Endodermal cell (in vitro differentiated cells): Measurements from ENCODE around the gene TMEM255B. TPM values are rescaled to one million over a fixed set of nuclear protein-coding genes. Genes with fewer than 3 reads are reported as not detected.

Experiments used
- DNase-seq: peaks from one replicate; pipeline ENCODE4 v3.0.0-alpha.2; 2017
- H3K27ac ChIP-seq: 2 replicates; pipeline ENCODE4 v1.5.1; 2013; ENCODE audit warnings: mild to moderate bottlenecking, low read depth, low read length, moderate library complexity
- H3K27me3 ChIP-seq: 2 replicates; pipeline ENCODE4 v1.6.1; 2013; ENCODE audit warnings: mild to moderate bottlenecking, low read length, moderate library complexity; ENCODE audit not compliant: insufficient read depth, control insufficient read depth, poor library complexity, severe bottlenecking
- H3K36me3 ChIP-seq: 2 replicates; pipeline ENCODE4 v1.7.0; 2013; ENCODE audit warnings: mild to moderate bottlenecking, low read length, moderate library complexity; ENCODE audit not compliant: control insufficient read depth, insufficient read depth
- H3K4me1 ChIP-seq: one replicate; pipeline ENCODE4 v1.7.0; 2013; ENCODE audit warnings: low read length; ENCODE audit not compliant: control insufficient read depth, insufficient read depth
- H3K4me3 ChIP-seq: 2 replicates; pipeline ENCODE4 v1.5.1; 2013; ENCODE audit warnings: mild to moderate bottlenecking, low read length, moderate library complexity
- H3K9ac ChIP-seq: 2 replicates; pipeline ENCODE4 v1.6.1; 2013; ENCODE audit warnings: mild to moderate bottlenecking, low read length, moderate library complexity; ENCODE audit not compliant: poor library complexity, severe bottlenecking; ENCODE audit errors: extremely low read depth
- H3K9me3 ChIP-seq: 2 replicates; pipeline ENCODE4 v1.6.1; 2013; ENCODE audit warnings: mild to moderate bottlenecking, low read length, moderate library complexity; ENCODE audit not compliant: control insufficient read depth
- H3K27ac Mint-ChIP-seq: 2 replicates; pipeline ENCODE4 v1.8.0; 2020; ENCODE audit warnings: mixed read lengths
- H3K27me3 Mint-ChIP-seq: 2 replicates; pipeline ENCODE4 v1.8.0; 2021; ENCODE audit warnings: mild to moderate bottlenecking, mixed read lengths; ENCODE audit not compliant: insufficient read depth
- H3K36me3 Mint-ChIP-seq: 2 replicates; pipeline ENCODE4 v1.8.0; 2020; ENCODE audit warnings: low read depth, mixed read lengths
- H3K4me1 Mint-ChIP-seq: 2 replicates; pipeline ENCODE4 v1.8.0; 2020; ENCODE audit warnings: mixed read lengths
- H3K4me3 Mint-ChIP-seq: 2 replicates; pipeline ENCODE4 v1.8.0; 2020; ENCODE audit warnings: mild to moderate bottlenecking, moderate library complexity, mixed read lengths
- H3K9me3 Mint-ChIP-seq: 2 replicates; pipeline ENCODE4 v1.8.0; 2020; ENCODE audit warnings: mild to moderate bottlenecking, mixed read lengths
- WGBS, 2 experiments: methylation state at CpG; one replicate each; pipeline versions ENCODE4 v1.1.5 to v1.1.7; 2013; ENCODE audit warnings: missing lambda C conversion rate in 2 of 2, mixed read lengths in 1 of 2; ENCODE audit not compliant: insufficient coverage in 1 of 2, insufficient read length in 1 of 2; 5-methylcytosine and 5-hydroxymethylcytosine counted together
- total RNA-seq, 2 donors: library from RNA; stranded (reverse); fragmentation: NEBNext Ultra II Directional in 1 of 2; extraction: Animal tissue kit (Norgen Biotek cat#: 25700) in 1 of 2; gene quantifications; 2 replicates in 1 of 2; 3 replicates in 1 of 2; pipeline ENCODE4 v1.2.1, GENCODE V29; 2021
- TF ChIP-seq, protein P1 (sequence below): fragments of 200-600 bp; sonication (generic); conservative IDR thresholded peaks from 2 replicates; pipeline ENCODE4 v1.5.0; 2021; ENCODE audit warnings: antibody characterized with exemption, mild to moderate bottlenecking

Gene TMEM255B
- total RNA-seq, 2 donors from 2014 or later: 0.55 to 2.1 TPM

DNA sequence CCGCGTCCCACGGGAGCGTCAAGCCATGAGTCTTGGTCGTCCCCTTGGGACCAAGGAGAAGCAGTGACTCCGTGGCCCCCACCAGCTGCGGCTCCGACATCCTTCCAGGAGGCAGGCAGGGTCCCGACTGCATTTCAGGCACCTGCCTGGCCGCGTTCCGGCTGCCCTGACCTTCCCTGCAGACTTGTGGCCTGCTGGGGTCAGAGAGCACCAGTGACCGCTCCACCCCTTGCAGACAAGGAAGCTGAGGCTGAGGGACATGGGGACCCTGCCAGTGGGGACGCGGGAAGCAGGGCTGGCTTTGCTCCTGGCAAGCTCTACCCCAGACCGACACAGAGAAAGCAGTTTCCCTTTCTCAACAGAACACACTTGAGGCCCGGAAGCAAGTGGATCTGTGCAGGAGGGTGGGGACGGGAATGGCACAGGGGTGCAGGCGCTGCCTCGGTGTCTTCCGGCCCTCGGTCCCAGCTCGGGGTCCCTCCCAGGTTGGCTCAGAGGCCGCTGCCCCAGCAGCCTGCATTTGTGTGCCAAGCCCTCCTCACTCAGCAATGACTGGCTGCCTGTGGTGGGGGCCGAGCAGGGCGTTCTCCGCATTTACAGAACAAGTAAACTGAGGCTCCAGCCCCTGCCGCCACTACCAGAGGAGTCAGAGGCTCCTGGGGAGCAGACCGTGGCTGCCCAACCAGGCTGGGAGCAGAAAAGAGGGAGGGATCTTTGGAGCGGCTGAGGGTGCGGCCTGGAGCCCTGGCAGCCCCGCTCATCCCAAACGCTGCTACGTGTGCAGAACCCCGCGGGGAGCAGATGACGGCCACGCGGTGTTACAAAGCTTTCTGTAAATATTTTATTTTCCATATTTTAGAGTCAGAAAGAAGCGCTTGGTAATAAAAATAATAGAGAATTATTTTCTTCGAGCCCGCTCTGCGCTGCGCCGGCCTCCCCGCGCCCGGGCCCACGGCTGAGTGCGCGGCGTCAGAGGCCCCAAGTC is 61.0 kb downstream of the TMEM255B start:
- Mint-ChIP-seq H3K9me3 (no peaks in the 10 kb centered on the region), H3K4me1 (peaks cover 3% of the 10 kb centered on the region), H3K4me3 (no peak overlapping the region), H3K36me3 (peaks cover 16% of the 10 kb centered on the region), H3K27me3 (no peaks in the 10 kb centered on the region), H3K27ac (no peak overlapping the region)
- Histone ChIP-seq H3K27ac (no peak overlapping the region), H3K4me1 (no peaks in the 10 kb centered on the region), H3K9ac (no peak overlapping the region), H3K27me3 (no peaks in the 10 kb centered on the region), H3K4me3 (no peak overlapping the region), H3K36me3 (peaks cover 3% of the 10 kb centered on the region), H3K9me3 (no peaks in the 10 kb centered on the region)
- WGBS, 2 experiments: 94% methylated on average over 35 to 46 of the region's 52 CpGs
- TF ChIP-seq, protein P1, sequence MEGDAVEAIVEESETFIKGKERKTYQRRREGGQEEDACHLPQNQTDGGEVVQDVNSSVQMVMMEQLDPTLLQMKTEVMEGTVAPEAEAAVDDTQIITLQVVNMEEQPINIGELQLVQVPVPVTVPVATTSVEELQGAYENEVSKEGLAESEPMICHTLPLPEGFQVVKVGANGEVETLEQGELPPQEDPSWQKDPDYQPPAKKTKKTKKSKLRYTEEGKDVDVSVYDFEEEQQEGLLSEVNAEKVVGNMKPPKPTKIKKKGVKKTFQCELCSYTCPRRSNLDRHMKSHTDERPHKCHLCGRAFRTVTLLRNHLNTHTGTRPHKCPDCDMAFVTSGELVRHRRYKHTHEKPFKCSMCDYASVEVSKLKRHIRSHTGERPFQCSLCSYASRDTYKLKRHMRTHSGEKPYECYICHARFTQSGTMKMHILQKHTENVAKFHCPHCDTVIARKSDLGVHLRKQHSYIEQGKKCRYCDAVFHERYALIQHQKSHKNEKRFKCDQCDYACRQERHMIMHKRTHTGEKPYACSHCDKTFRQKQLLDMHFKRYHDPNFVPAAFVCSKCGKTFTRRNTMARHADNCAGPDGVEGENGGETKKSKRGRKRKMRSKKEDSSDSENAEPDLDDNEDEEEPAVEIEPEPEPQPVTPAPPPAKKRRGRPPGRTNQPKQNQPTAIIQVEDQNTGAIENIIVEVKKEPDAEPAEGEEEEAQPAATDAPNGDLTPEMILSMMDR: no peak
- DNase-seq: no peak

DNA sequence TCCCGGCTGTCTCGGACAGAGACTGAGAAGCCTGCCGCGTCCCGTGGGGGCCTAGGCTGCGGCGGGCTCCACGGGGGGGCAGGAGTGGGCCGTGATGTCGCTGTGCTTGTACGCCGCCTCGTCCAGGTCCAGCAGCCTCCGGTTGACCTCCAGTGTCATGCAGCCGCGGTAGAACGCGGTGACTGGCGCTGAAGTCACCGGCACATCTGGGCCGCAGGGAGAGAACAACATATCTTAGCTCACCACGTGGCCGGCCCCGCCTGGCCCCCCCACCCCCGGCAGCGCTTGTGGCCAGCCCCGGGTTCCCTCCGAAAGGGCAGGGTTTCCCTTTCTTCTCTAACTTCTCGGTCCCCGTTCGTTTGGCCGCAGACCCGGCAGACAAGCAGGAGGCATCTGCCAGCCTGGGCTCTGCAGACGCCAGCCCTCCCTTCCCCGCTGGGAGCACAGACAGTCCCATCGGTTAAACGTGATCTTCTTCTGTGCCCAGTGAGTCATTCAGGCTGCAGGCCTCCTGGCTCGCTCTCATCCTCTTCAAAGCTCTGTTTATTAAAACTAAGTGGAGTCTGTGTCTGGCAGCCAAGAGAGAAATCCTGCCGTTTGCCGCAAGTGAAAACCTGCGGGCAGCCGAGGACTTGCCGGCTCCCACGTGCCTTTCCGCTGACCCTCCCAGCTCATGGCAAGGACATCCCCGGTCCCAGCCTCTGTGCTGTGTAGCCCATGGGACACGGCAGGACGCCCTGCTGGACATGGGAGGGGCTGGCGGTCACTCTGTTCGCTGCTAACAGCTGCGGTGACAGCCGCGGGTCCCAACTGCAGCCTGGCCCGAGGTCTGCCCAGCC is 62.0 kb downstream of the TMEM255B start:
- Histone ChIP-seq H3K9ac (no peak overlapping the region), H3K4me1 (no peaks in the 10 kb centered on the region), H3K27me3 (no peaks in the 10 kb centered on the region), H3K9me3 (no peaks in the 10 kb centered on the region), H3K27ac (peak overlapping the region; percentile 60), H3K4me3 (no peak overlapping the region), H3K36me3 (peaks cover 3% of the 10 kb centered on the region)
- no peak overlapping the region for H3K27ac Mint-ChIP-seq
- H3K36me3 Mint-ChIP-seq: peaks cover 22% of the 10 kb centered on the region
- TF ChIP-seq, protein P1: no peak
- no peak overlapping the region for H3K4me3 Mint-ChIP-seq
- peaks cover 3% of the 10 kb centered on the region for H3K4me1 Mint-ChIP-seq
- H3K27me3 Mint-ChIP-seq: no peaks in the 10 kb centered on the region
- no peak for DNase-seq
- WGBS, 2 experiments: 80 to 90% methylated on average over 42 to 54 of the region's 54 CpGs
- no peaks in the 10 kb centered on the region for H3K9me3 Mint-ChIP-seq

- H3K27me3 ChIP-seq: no peaks in the 10 kb centered on the region
- no peak overlapping the region for H3K27ac ChIP-seq
- no peak overlapping the region for H3K27ac Mint-ChIP-seq
- no peaks in the 10 kb centered on the region for H3K4me1 ChIP-seq
- DNase-seq: no peak
- no peak overlapping the region for H3K4me3 Mint-ChIP-seq
- WGBS, 2 experiments: 96 to 98% methylated on average over 20 to 24 of the region's 24 CpGs
- H3K4me1 Mint-ChIP-seq: peaks cover 3% of the 10 kb centered on the region
- H3K9me3 Mint-ChIP-seq: no peaks in the 10 kb centered on the region
- no peak overlapping the region for H3K9ac ChIP-seq
- TF ChIP-seq, protein P1: no peak
- no peaks in the 10 kb centered on the region for H3K27me3 Mint-ChIP-seq
- peaks cover 3% of the 10 kb centered on the region for H3K36me3 ChIP-seq
- no peak overlapping the region for H3K4me3 ChIP-seq
- H3K9me3 ChIP-seq: no peaks in the 10 kb centered on the region
- peaks cover 23% of the 10 kb centered on the region for H3K36me3 Mint-ChIP-seq
Observed at GRCh38 chr13:113821847-113822246, 62.8 kb downstream of the TMEM255B start.
